ENCODE measurements around the gene AGAP1. TPM values are rescaled to one million over a fixed set of nuclear protein-coding genes. Genes with fewer than 3 reads are reported as not detected.

Gene AGAP1
- total RNA-seq, 6 experiments from 2014 or later, result 14.1 to 16.0 (median 15.1) TPM

GRCh38 chr2:235639428-235639773, 145.6 kb downstream of the AGAP1 start:
- Mint-ChIP-seq H3K9me3 (no peaks in the 10 kb centered on the region), H3K4me1 (ENCODE audit: low read depth) (peaks cover 61% of the 10 kb centered on the region), H3K36me3 (ENCODE audit: low read depth) (no peaks in the 10 kb centered on the region), H3K4me3 (peak overlapping the region; percentile 49), H3K27me3 (ENCODE audit: insufficient read depth) (peaks cover 2% of the 10 kb centered on the region; the same call in 1 of the 2 replicates), H3K27ac (peak overlapping the region; percentile 96)
- TF ChIP-seq, protein P1, sequence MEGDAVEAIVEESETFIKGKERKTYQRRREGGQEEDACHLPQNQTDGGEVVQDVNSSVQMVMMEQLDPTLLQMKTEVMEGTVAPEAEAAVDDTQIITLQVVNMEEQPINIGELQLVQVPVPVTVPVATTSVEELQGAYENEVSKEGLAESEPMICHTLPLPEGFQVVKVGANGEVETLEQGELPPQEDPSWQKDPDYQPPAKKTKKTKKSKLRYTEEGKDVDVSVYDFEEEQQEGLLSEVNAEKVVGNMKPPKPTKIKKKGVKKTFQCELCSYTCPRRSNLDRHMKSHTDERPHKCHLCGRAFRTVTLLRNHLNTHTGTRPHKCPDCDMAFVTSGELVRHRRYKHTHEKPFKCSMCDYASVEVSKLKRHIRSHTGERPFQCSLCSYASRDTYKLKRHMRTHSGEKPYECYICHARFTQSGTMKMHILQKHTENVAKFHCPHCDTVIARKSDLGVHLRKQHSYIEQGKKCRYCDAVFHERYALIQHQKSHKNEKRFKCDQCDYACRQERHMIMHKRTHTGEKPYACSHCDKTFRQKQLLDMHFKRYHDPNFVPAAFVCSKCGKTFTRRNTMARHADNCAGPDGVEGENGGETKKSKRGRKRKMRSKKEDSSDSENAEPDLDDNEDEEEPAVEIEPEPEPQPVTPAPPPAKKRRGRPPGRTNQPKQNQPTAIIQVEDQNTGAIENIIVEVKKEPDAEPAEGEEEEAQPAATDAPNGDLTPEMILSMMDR (IDR thresholded peaks at IDR 0.05), result no peak
- DNase-seq, result peak; percentile 93

GRCh38 chr2:235639885-235640284, 146.0 kb downstream of the AGAP1 start:
- Mint-ChIP-seq H3K4me1 (ENCODE audit: low read depth) (peaks cover 56% of the 10 kb centered on the region), H3K27ac (peak overlapping the region; percentile 96)
- DNase-seq, result peak; percentile 27

GRCh38 chr2:235640377-235640776, 146.5 kb downstream of the AGAP1 start:
- Mint-ChIP-seq H3K4me1 (ENCODE audit: low read depth) (peaks cover 51% of the 10 kb centered on the region), H3K27ac (peak overlapping the region; percentile 96), H3K4me3 (no peak overlapping the region), H3K36me3 (ENCODE audit: low read depth) (no peaks in the 10 kb centered on the region), H3K9me3 (no peaks in the 10 kb centered on the region), H3K27me3 (ENCODE audit: insufficient read depth) (peaks cover 3% of the 10 kb centered on the region; the same call in 1 of the 2 replicates)
- TF ChIP-seq, protein P1 (IDR thresholded peaks at IDR 0.05), result no peak
- DNase-seq, result no peak

More at GRCh38 chr2:235639885-235640284, 146.0 kb downstream of the AGAP1 start:
- Mint-ChIP-seq H3K36me3 (ENCODE audit: low read depth) (no peaks in the 10 kb centered on the region), H3K4me3 (peak overlapping the region; percentile 49), H3K27me3 (ENCODE audit: insufficient read depth) (peaks cover 2% of the 10 kb centered on the region; the same call in 1 of the 2 replicates), H3K9me3 (no peaks in the 10 kb centered on the region)
- TF ChIP-seq, protein P1 (IDR thresholded peaks at IDR 0.05), result no peak

DNA sequence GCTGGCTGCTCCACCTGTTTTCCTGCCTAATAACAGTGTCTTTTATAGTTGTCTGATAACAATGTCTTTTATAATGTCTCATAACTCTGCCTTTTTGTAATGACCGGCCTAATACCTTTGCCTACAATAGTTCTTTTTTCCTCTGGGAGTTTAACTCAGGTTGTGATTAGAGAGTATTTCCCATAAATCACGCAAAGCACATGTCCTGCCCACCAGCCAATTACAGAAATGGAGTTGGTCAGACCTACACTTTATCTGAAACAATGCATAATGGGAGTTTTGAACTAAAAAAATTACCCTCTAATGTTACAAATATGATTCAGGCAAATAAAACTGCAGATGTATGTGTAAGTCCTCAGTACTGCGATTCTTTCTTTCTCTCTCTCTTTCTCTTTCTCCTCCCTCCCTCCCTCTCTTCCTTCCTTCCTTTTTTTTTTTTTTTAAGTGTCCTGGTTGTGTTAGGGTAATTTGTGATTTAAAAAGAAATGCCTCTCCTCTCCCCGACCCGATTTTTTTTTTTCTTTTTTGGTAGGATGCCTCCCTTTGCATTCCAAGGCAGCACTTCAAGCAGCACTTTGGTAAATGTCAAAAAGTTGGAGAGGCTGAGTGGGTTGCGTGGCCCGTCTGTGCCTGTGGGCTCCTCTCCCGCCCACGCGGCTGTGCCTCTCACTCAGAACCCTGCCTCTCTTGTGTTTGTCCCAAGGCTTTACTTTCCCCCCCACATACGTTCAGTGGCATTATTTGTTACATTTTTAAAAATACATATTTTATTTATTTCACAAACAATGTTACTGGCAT, 147.3 kb downstream of the AGAP1 start:
- Mint-ChIP-seq H3K9me3 (no peaks in the 10 kb centered on the region), H3K4me3 (peak overlapping the region; percentile 78), H3K27ac (peak overlapping the region; percentile 96), H3K4me1 (ENCODE audit: low read depth) (peaks cover 47% of the 10 kb centered on the region), H3K27me3 (ENCODE audit: insufficient read depth) (peaks cover 4% of the 10 kb centered on the region; the same call in 1 of the 2 replicates), H3K36me3 (ENCODE audit: low read depth) (no peaks in the 10 kb centered on the region)
- DNase-seq, result no peak
- TF ChIP-seq, protein P1 (IDR thresholded peaks at IDR 0.05), result no peak

DNA sequence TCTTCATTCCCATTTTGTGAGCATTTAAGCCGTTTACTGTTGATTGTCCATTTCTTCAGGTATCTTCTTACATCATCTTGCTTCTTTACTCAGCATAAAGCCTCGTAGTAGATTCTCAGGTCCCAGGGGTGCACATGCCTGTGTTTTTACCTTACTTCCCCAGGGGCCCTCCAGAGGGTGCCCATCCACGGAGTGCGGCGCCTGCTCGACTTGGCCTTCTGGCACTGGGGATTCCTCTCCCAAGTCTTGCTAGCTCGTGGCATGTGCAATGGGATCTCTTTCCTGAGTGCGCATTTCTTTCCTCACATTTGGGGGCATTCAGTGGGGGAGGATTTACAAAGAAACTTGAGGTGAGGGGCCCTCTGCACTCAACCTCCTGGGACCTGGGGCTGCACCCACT, 148.1 kb downstream of the AGAP1 start:
- H3K27ac Mint-ChIP-seq, result peak overlapping the region; percentile 56; the same call in 1 of the 2 replicates
- DNase-seq, result no peak

More for the DNA sequence above, 148.1 kb downstream of the AGAP1 start:
- Mint-ChIP-seq H3K4me1 (ENCODE audit: low read depth) (peaks cover 47% of the 10 kb centered on the region), H3K4me3 (no peak overlapping the region), H3K27me3 (ENCODE audit: insufficient read depth) (peaks cover 4% of the 10 kb centered on the region; the same call in 1 of the 2 replicates), H3K36me3 (ENCODE audit: low read depth) (no peaks in the 10 kb centered on the region), H3K9me3 (no peaks in the 10 kb centered on the region)
- TF ChIP-seq, protein P1 (IDR thresholded peaks at IDR 0.05), result no peak

Measured in HFFc6 (cell line).